NCI-H2196 (cell line): ENCODE data around the gene FBRS.
"Not testable (repeated sequence)": the region's sequence is repeated elsewhere in the genome, so short reads cannot be mapped to it uniquely, and the experiment has no call there.

ENCODE experiments used
- DNase-seq: peaks from one replicate; lab custom pipeline; 2025; ENCODE audit not compliant: unreplicated experiment; lab: John Stamatoyannopoulos, UW

Gene FBRS

GRCh38 chr16:30664616-30665109 lies 6.4 kb downstream of the FBRS start:
- DNase-seq, result no peak

GRCh38 chr16:30665155-30665829 lies 7.1 kb downstream of the FBRS start:
- no peak for DNase-seq

- no peak for DNase-seq
These were observed 7.6 kb downstream of the FBRS start for GRCh38 chr16:30665830-30666190.

GRCh38 chr16:30666681-30667080 lies 8.4 kb downstream of the FBRS start:
- no peak for DNase-seq

GRCh38 chr16:30667361-30667905 lies 9.2 kb downstream of the FBRS start:
- no peak for DNase-seq

GRCh38 chr16:30668393-30668792 lies 10.2 kb downstream of the FBRS start:
- DNase-seq, result no peak

- no peak for DNase-seq
These were observed 11.0 kb downstream of the FBRS start for GRCh38 chr16:30669026-30669902.

- no peak for DNase-seq
These were observed 11.9 kb downstream of the FBRS start for GRCh38 chr16:30669903-30670824.

GRCh38 chr16:30675143-30675542 lies 16.9 kb downstream of the FBRS start:
- no peak for DNase-seq

- DNase-seq, result no peak
These were observed 19.8 kb downstream of the FBRS start for GRCh38 chr16:30677931-30678585.

- no peak for DNase-seq
These were observed 20.3 kb downstream of the FBRS start for GRCh38 chr16:30678586-30678970.

GRCh38 chr16:30680326-30680725 lies 22.1 kb downstream of the FBRS start:
- DNase-seq, result no peak

GRCh38 chr16:30688701-30689100 lies 30.5 kb downstream of the FBRS start:
- DNase-seq, result no peak

GRCh38 chr16:30691907-30692306 lies 33.7 kb downstream of the FBRS start:
- no peak for DNase-seq

GRCh38 chr16:30692396-30693064 lies 34.3 kb downstream of the FBRS start:
- DNase-seq, result no peak

- no peak for DNase-seq
These were observed 36.9 kb downstream of the FBRS start for GRCh38 chr16:30694926-30695693.

- DNase-seq, result not testable (repeated sequence)
These were observed 38.4 kb downstream of the FBRS start for GRCh38 chr16:30696646-30697045.

GRCh38 chr16:30697264-30698138 lies 39.3 kb downstream of the FBRS start:
- DNase-seq, result peak; percentile 96
